ENCODE measurements around the gene AAR2. TPM values are rescaled to one million over a fixed set of nuclear protein-coding genes. Genes with fewer than 3 reads are reported as not detected.

The AAR2 gene, protein sequence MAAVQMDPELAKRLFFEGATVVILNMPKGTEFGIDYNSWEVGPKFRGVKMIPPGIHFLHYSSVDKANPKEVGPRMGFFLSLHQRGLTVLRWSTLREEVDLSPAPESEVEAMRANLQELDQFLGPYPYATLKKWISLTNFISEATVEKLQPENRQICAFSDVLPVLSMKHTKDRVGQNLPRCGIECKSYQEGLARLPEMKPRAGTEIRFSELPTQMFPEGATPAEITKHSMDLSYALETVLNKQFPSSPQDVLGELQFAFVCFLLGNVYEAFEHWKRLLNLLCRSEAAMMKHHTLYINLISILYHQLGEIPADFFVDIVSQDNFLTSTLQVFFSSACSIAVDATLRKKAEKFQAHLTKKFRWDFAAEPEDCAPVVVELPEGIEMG
- total RNA-seq (2014; rRNA removed; shearing (Covaris generic)): 22.0 and 27.2 TPM in 2 replicates
- polyA plus RNA-seq (2014; cell fraction: nucleus; rRNA removed): 16.9 and 19.3 TPM in 2 replicates

DNA sequence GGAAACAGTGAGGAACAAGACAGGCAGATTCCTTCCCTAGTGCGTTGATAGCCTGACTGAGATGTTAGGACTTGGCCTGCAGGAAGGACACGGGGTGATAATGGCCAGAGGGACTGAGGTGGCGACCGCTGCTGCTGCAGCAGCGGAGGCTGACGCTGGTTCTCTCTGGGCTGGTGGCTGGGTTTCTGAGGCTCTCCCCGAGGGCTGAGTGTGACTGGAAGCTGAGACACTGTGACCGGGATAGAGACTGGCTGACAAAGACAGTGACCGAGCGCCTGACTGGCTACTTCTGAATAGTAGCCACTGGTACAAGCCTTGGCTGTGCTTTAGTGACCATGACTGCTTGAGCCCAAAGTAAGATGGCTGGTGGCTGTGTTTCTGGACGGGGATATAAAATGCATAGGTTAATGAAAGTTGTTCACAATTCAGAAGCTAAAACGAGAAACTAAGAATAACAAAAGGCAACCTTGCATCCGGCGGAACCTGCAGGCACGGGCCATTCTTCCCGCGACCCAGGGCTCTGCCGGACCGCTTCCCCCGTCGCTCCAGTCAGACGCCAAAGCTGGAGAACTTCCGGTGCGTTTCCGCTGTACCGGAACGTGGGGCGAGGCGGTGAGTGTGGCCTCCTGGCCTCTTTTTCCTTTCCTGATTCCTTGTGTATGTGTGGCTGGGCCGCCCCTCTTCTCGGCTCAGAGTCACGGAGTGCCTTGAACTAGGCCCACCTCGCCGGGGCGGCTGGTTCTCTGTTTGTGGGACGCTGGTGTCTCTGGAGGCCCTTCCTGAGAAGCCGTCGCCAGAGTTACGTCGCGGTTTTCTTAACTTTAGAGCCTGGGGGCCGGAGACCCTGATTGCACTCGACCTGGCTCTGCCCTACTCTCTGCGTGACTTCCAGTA, at the start of gene AAR2:
Gene AAR2, plus strand, starts transcription at position 587 of the 894 bp plus-strand sequence. CDS start 3,391 bp downstream, outside the sequence.
- peak; percentile 67 for DNase-seq (ENCODE audit: extremely low read depth, low read depth)

DNA sequence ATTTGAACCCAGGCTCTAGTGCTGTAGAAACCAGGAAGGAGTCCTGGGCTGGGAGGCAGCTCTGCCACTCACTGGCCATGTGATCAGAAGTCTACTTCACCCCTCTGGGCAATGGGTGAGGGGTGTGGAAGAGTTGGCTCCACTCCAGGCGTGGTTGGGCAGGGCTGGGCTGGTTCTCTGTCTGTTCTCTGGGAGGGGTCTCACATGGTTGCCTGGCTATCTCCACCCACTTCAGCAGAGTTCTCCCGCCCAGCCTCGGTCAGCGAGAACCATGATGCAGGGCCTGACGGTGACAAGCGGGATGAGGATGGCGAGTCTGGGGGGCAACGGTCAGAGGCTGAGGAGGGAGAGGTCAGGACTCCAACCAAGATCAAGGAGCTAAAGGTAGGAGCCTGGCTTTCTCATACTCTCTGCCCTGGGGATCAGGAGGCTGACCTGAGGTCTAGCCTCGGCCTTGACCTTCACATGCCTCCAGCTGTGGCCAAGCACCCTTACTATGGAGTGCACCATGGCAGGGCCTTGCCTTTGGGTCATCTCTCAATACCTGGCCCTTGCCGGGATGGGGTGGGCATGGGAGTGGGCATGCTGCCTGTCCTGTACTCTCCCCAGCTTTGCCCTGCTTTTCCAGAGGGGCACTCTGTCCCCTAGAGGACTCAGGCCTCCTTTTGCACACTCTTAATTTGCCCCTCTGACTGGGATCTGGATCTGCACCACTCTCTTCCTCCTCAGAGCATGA, 42.1 kb upstream of the AAR2 start:
- DNase-seq (ENCODE audit: extremely low read depth, low read depth): no peak

DNA sequence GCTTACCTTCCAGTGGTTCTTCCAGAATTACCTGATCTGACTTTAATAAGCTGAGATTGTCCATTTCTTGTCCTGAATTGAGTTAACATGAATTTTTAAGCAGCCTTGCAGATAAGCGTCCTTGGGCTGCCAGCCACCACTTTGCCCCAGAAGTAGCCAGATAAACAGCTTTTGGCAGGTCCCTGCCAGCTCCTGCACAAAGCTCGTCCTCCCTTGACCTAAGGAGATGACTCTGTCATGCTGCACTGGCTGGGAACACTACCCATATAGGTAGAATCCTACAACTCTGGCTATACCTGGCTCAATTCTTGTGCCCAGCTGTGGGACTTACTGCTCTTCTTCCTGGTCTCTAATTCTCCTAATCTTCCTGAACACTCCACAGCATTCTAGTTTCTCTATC, 39.6 kb upstream of the AAR2 start:
- DNase-seq (ENCODE audit: extremely low read depth, low read depth): no peak

DNA sequence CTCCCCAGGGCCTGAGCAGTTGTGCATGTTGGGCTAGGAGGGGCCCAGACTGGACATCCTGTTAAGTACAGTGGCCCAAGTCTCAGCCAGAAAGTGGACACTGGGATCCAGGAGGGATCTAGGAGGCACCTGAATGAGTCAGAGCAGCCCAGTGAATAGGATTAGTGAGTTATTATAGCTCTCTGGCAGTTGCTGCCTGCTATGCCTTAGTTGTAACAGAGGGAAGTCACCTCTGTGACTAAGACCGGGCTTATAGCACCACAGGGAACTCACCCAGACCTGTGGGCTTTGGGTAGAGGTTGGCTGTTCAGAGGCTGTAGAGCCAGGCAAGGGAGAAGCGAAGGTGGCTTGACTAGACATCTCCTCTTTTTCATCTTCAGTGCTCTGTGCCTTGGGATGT, 39.0 kb upstream of the AAR2 start:
- DNase-seq (ENCODE audit: extremely low read depth, low read depth): no peak

DNA sequence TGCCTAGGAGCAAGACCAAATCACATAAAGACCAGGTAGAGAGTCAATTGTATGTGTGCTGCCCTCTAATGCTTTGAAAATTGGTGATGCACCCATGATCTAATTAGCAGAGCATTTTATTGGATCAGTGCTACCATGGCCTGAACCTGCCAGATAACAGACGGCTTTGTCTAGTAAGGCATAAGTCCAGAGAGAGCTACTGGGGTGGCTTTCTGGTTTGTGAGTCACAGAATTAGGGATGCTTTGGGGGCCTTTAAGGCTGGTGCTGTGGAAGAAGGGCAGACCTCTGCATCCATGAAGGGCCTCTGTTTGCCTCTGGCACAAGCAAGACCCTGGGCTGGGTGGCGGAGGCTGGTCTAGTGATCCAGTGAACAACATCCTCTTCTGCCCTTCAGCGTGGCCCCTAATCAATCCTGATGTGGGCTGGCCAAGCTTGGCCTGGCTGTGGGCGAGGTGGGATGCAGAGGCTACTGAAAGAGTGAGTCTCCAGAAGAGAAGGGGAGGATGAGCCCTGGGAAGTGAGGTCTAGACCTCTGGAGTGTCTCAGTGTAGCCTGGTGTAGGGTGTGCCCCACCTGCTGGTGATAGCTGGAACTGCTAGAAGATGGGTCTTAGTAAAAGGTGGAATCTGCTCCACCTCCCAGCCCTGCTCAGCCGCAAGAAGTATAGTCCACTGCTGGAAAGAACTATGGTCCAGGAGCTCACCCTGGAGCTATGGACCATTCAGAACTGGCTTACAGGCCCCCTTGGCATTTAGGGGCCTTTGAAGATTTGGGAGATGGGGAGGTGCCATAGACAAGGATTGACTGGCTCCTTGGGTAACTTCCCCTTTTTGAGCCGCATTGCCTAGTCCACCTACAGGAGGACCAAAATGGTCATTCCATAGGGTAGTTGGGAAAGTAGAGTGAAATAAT, 36.7 kb upstream of the AAR2 start:
- peak; percentile 67 for DNase-seq (ENCODE audit: extremely low read depth, low read depth)

DNA sequence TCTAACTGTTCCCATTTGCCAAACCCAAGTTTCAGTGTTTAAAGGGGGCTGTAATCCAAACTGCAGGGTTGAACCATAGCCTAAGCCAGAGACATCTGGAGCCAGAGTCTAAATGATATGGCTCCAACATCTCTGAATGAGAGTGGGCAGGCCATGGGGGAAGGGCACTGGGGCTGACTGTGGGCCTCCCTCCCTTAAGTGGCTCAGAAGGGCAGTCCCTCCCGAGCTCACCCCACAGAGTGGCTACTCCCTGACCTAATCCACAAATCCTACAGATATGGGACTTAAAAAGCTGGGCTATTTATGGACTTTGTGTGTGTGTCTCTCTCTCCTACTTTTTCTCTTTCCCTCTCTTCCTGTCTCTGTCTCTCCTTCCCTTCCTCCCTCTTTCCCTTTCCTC, 35.8 kb upstream of the AAR2 start:
- no peak for DNase-seq (ENCODE audit: extremely low read depth, low read depth)

DNA sequence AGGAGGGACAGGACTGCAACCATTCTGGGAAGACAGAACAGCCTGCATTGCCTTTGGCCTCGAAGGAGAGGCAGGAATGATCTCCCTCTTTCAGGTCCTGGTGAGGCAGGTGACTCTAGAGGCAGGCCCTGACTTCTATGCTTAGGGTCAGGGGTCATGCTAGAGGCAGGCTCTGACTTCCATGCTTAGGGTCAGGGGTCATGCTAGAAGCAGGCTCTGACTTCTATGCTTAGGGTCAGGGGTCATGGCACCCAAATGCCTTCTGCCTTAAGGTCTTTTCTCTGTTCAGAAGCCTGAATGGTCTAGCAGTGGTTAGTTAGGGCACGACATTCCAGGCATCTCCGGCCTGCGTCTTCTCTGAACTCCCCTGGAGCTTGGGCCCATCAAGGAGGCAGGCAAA, 35.1 kb upstream of the AAR2 start:
- DNase-seq (ENCODE audit: extremely low read depth, low read depth): no peak

DNA sequence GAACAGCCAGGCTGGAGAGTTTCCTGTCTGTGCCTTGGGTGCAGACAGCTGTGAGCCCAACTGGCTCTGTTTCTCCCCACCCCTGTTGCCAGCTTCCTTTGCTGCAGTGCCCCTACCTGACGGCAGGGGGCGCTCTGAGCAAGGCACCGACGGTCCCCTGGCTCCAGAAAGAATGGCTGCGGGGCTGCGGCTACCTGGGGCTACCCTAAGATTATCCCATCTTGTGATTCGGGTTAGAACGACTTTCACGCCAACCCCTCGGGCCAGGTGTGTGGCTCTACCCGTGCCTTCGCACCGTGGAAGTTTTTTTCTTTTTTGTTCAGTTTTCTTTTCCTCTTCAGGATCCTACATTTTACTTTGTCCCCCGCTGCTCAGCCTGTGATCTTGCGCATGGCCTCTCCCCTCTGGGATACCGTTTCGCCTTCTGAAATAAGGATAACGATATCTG, 33.4 kb upstream of the AAR2 start:
- DNase-seq (ENCODE audit: extremely low read depth, low read depth): peak; percentile 54

DNA sequence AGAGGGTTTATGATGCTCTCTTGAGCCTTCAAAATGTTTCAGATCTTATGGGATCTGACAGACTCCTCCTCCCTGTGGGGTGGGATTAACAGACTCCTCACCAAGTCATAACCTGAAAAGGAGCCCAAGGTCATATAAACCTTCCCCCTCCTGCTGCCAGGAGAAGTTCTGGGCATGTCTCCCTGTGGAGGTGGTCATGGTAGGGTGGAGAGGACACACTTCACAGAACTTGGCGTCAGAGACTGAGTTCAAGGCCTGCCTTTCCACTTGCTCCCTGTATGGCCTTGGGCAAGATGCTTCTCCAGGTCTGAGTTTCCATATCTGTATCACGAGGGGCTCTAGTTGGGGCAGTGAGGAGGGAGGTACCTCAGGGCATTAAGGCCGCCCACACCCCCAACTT, 32.4 kb upstream of the AAR2 start:
- DNase-seq (ENCODE audit: extremely low read depth, low read depth): no peak

DNA sequence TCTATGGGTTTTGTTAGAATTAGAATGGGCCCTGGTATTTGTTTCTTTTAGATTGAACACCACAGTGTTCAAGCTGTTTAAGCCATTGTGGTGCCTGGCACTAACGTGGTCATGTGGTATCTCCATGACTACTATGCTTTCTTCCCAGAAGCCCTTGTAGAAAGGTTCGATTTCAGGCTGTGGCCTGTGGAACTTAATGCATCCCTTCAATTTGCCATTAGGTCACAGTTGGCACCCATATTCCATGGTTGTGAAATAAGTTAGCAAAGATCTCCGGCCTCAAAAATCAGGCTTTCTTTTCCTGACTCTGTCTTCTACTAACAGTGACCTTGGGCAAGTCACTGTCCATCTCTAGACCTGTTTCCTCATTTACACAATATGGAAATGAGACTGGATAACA, 31.3 kb upstream of the AAR2 start:
- DNase-seq (ENCODE audit: extremely low read depth, low read depth): no peak

DNA sequence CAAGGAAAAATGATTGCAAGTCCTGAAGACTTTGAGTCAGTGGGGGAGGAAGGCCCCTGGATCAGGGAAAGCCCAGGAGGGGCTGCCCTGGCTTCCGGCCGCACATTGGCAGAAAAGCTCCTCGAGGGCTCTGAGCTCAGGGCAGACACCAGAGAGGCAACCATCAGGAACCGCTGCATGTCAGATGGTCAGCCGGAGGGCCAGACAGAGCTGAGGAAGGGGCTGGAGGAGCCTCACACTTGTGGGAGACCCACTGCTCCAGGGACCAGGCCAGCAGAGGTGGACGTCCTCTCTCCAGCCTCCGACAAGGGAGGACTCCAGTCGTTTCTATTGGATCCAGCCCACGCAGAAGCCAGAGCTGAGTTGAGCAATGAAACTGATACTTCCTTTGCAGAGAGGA, 30.2 kb upstream of the AAR2 start:
- DNase-seq (ENCODE audit: extremely low read depth, low read depth): no peak

DNA sequence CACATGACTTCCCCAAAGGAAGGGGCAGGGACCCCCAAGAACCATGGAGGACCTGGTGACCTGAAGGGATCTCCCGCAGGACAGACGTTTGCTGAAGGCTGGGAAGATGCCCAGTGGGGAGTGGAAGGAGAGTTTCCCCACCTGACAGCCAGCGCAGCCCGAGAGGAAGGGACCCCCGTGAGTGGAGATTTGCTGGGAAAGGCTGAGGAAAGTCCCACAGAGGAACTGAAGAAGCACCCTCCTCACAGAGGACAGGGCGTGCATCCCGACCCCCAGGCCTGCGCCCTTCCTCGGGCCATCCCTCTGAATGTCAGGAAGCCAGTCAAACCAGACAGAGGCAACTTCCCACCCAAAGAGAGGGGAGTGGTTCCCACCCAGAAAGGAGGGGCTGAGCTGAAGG, 29.6 kb upstream of the AAR2 start:
- DNase-seq (ENCODE audit: extremely low read depth, low read depth): no peak

DNA sequence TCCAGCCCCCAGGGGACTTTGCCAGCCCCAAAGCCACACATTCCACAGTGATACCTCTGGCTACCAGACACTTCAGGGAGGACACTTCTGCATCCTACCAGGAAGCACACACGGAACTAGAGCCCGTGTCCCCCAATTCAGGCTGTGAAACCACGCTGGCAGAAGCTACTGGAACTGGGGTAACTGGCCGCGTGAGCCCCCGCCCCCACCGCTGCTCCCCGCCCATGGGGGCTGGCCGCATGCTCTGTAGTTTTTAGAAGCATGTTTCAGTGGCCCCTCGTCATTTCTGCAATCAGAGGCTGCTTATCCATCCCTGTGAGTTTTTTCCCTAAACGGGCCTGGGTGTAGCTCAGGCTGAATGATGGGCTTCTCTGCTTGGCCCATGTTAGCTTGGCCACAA, 28.7 kb upstream of the AAR2 start:
- DNase-seq (ENCODE audit: extremely low read depth, low read depth): no peak

DNA sequence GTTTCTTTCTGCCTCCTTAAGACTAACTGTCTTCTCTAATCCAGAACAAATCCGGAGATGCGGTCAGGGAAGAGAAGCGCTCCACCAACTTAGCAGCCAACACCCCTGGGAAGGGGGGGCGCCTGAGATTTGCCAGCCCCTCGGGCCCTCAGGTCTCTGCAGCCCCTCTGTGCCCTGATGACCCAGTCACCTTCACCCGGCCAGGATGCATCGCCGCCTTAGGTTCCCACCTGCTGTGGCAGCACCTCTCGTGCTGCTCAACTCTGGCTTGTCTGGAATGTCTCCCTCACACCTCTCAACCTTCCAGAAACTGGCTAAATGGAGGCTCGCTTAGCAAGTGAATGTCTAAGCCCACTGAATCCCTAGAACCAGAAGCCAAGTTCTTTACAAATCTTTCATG, 28.0 kb upstream of the AAR2 start:
- no peak for DNase-seq (ENCODE audit: extremely low read depth, low read depth)

DNA sequence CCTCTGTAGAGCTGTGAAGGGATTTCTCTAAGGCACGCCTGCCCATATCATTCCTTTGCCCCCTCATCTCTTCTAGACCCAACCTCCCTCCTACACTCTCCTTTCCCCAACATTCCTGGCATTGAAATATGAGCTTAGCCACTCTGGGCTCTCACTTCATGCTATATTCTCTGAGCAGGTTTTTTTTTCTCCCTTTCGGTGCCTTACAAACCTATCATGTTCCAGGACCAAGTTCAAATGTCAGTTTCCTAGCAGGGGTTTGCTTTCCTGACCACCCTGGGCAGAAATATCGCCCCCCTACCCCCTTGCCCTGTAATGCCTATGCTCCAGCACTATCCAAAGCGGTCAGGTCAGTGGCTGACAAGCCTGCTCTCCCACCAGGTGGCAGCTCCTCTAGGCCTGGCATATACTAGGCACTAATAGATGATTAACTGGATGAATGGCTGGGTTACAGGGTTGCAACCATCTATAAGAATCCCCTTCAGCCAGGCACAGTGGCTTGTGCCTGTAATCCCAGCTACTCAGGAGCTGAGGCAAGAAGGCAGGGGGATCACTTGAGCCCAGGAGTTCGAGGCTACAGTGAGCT, 25.7 kb upstream of the AAR2 start:
- DNase-seq (ENCODE audit: extremely low read depth, low read depth): no peak

DNA sequence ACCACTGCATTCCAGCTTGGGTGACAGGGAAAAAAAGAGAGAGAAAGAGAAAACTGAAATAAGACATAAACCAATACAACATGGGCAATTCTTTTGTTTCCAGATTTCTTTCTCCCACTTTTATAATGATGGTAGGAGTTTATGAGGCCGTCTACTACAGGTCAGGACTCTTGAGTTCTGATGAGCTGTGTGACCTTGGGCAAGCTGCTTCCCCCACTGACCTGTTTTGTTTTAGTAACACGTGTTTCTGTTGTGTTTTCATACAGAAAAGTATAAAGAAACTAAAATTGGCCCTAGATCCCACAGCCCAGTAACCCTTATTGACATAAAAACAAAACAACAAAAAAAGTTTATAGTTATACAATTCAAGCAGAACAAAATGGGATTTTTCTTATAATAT, 22.9 kb upstream of the AAR2 start:
- no peak for DNase-seq (ENCODE audit: extremely low read depth, low read depth)

DNA sequence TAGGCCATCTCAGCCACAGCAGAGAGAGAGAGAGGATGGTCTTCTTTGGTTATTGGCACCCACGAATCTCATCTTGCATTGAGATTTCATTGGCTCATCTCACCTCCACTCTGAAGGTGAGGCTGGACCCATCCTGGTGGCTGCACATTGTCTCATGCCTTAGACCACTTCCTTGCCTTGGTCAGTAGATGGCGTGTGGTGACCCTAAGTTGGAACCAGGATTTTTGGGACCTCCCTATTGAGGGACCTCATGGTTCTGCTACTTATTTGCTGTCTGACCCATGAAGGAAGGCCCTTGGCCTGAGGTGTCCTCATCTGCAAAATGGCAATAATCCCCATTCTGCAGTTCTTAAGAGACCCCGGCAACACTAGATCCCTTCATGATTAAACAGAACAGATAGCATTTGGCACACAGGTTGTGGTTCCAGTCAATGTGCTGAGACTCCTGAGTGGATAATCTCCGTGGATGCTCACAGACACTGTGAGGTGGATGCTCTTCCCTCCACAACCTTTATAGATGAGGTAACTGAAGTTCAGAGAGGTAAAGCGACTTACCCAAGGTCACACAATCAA, 21.5 kb upstream of the AAR2 start:
- peak; percentile 23 for DNase-seq (ENCODE audit: extremely low read depth, low read depth)

DNA sequence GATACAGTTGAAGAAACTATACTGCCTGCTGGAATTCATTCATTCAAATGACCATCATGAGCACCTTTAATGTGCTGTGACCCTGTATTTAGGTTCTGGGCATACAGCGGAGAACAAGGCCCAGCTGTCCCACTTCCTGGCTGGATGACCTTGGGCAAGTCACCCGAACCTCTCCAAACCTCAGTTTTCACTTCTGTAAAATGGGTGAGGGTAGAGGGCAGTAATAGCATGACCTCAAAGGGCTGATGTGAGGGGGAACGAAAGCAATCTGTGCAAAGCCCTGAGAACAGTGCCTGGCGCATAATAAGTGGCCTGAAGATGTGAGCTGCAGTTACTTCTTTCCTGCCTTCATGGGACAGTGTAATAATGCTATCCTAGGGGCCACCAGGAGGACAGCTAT, 20.5 kb upstream of the AAR2 start:
- no peak for DNase-seq (ENCODE audit: extremely low read depth, low read depth)

DNA sequence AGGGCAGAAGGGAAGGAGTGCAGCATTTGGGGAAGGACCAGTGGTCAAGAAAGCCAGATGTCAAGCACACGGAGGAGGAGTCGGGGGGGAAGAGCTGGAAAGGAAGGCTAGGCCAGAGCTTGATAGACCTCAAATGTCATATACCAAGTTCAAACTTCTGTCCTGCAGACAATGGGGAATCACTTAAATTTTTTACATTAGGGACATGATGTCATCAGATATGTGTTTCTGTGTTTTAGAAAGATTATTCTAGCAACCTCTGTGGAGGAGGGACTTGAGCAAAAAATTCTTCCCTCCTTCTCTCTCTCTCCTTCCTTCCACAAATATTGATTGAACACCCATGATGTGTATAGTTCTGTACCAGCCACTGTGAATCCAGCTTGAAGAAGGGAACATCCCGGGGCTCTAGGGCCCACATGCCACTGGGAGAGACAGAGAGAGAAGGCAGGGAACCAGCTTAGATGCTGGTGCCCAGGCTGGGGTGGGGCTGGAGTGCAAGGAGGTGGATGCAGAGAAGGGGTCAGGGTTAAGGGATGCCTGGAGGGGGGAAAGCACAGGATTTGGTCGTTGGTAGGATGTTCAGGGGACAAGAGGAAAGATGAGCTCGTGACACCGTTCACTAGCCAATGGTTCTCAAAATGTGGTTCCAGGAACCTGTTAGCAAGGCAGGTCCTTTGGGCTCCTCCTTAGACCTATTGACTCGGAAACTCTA, 19.8 kb upstream of the AAR2 start:
- DNase-seq (ENCODE audit: extremely low read depth, low read depth): no peak

Data from NCI-H460 (cell line).